DND-41 (cell line): Measurements from ENCODE around the gene TJP3.
A peak's percentile ranks its signal among the peaks of the same experiment; 100 is the strongest.
"Not testable (repeated sequence)": the region's sequence is repeated elsewhere in the genome, so short reads cannot be mapped to it uniquely, and the experiment has no call there.

Experiments
- ATAC-seq: fragments of 200-7000 bp; cut with Tn5 transposase; 3 replicates; pipeline ENCODE4 v1.9.1; 2021; ENCODE audit warnings: low read depth; ENCODE audit not compliant: insufficient read depth
- DNase-seq: peaks from one replicate; pipeline ENCODE4 v3.0.0-alpha.2; 2020
- H2AFZ ChIP-seq: 2 replicates; pipeline ENCODE4 v1.6.0; 2012; ENCODE audit warnings: low read depth, low read length
- H3K27ac ChIP-seq: 2 replicates; pipeline ENCODE4 v1.5.1; 2012; ENCODE audit warnings: low read length, inconsistent platforms
- H3K27me3 ChIP-seq: fragments of 200-600 bp; sonication (generic); 2 replicates; pipeline ENCODE4 v1.6.0; 2012; ENCODE audit warnings: low read length, mild to moderate bottlenecking, inconsistent platforms; ENCODE audit not compliant: insufficient read depth, poor library complexity
- H3K36me3 ChIP-seq: 2 replicates; pipeline ENCODE4 v1.5.1; 2012; ENCODE audit warnings: low read length, inconsistent platforms; ENCODE audit not compliant: insufficient read depth
- H3K4me1 ChIP-seq: 2 replicates; pipeline ENCODE4 v1.5.1; 2012; ENCODE audit warnings: mild to moderate bottlenecking, low read length; ENCODE audit not compliant: insufficient read depth
- H3K4me2 ChIP-seq: 2 replicates; pipeline ENCODE4 v1.6.0; 2012; ENCODE audit warnings: mild to moderate bottlenecking, moderate library complexity, low read length, inconsistent platforms; ENCODE audit not compliant: insufficient read depth
- H3K4me3 ChIP-seq, 2 experiments: fragments of 200-600 bp in 1 of 2; shearing (Covaris generic) in 1 of 2; 2 replicates each; pipeline ENCODE4 v1.5.1; 2012 to 2016; ENCODE audit warnings: inconsistent platforms in 2 of 2, low read length in 2 of 2, mild to moderate bottlenecking in 2 of 2, low read depth in 1 of 2, moderate library complexity in 1 of 2
- H3K79me2 ChIP-seq: 2 replicates; pipeline ENCODE4 v1.6.0; 2012; ENCODE audit warnings: low read length, inconsistent platforms; ENCODE audit not compliant: insufficient read depth
- H3K9ac ChIP-seq: 2 replicates; pipeline ENCODE4 v1.6.0; 2012; ENCODE audit warnings: low read depth, mild to moderate bottlenecking, inconsistent platforms, low read length, moderate library complexity
- H3K9me3 ChIP-seq: 2 replicates; pipeline ENCODE4 v1.5.1; 2012; ENCODE audit warnings: low read length, moderate library complexity, mild to moderate bottlenecking, inconsistent platforms; ENCODE audit not compliant: insufficient read depth, severe bottlenecking
- H4K20me1 ChIP-seq: 2 replicates; pipeline ENCODE4 v1.6.0; 2012; ENCODE audit warnings: low read length; ENCODE audit not compliant: insufficient read depth
- EZH2 ChIP-seq: IDR thresholded peaks from 3 replicates; pipeline ENCODE4 v1.6.1; 2012; ENCODE audit warnings: borderline replicate concordance, low read depth, mild to moderate bottlenecking, moderate library complexity, low read length, inconsistent platforms; ENCODE audit not compliant: severe bottlenecking
- TF ChIP-seq, protein P1 (sequence below): IDR thresholded peaks from 2 replicates; pipeline ENCODE4 v1.5.1; 2012; ENCODE audit warnings: borderline replicate concordance, low read length, moderate library complexity, mild to moderate bottlenecking; ENCODE audit not compliant: poor library complexity, severe bottlenecking; ENCODE audit errors: extremely low read depth

The TJP3 gene

DNA sequence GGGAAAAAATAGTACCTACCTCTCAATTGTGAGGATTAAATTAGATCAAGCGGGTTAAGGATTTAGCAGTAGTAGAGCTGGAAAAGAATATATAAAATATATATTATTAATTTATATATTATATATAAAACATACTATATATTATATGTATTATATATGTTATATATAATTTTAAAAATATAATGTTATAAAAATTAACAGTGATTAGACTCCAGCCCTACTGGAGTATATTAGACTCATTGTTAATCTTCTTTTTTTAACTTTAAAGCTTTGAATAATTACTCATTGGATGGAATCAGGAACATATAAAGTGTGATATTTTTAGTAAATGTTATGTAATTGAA is 53.9 kb downstream of the TJP3 start:
- Histone ChIP-seq H3K4me2 (peak overlapping the region; percentile 85), H4K20me1 (0 out of 2 replicates have a peak, but pooled peaks cover 5% of the 10 kb centered on the region), H3K9me3 (no peaks in the 10 kb centered on the region), H3K36me3 (peaks cover 36% of the 10 kb centered on the region), H3K9ac (peak overlapping the region; percentile 81), H3K27ac (peak overlapping the region; percentile 99), H3K4me3 (peak overlapping the region; percentile 53 to 69; a peak in 3 of 4 replicates), H3K27me3 (no peaks in the 10 kb centered on the region), H3K79me2 (peaks cover 34% of the 10 kb centered on the region), H2AFZ (peak overlapping the region; percentile 87), H3K4me1 (peaks cover 40% of the 10 kb centered on the region)
- TF ChIP-seq, protein P1, sequence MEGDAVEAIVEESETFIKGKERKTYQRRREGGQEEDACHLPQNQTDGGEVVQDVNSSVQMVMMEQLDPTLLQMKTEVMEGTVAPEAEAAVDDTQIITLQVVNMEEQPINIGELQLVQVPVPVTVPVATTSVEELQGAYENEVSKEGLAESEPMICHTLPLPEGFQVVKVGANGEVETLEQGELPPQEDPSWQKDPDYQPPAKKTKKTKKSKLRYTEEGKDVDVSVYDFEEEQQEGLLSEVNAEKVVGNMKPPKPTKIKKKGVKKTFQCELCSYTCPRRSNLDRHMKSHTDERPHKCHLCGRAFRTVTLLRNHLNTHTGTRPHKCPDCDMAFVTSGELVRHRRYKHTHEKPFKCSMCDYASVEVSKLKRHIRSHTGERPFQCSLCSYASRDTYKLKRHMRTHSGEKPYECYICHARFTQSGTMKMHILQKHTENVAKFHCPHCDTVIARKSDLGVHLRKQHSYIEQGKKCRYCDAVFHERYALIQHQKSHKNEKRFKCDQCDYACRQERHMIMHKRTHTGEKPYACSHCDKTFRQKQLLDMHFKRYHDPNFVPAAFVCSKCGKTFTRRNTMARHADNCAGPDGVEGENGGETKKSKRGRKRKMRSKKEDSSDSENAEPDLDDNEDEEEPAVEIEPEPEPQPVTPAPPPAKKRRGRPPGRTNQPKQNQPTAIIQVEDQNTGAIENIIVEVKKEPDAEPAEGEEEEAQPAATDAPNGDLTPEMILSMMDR, result no peak
- no peak for DNase-seq
- ATAC-seq, result no peak

DNA sequence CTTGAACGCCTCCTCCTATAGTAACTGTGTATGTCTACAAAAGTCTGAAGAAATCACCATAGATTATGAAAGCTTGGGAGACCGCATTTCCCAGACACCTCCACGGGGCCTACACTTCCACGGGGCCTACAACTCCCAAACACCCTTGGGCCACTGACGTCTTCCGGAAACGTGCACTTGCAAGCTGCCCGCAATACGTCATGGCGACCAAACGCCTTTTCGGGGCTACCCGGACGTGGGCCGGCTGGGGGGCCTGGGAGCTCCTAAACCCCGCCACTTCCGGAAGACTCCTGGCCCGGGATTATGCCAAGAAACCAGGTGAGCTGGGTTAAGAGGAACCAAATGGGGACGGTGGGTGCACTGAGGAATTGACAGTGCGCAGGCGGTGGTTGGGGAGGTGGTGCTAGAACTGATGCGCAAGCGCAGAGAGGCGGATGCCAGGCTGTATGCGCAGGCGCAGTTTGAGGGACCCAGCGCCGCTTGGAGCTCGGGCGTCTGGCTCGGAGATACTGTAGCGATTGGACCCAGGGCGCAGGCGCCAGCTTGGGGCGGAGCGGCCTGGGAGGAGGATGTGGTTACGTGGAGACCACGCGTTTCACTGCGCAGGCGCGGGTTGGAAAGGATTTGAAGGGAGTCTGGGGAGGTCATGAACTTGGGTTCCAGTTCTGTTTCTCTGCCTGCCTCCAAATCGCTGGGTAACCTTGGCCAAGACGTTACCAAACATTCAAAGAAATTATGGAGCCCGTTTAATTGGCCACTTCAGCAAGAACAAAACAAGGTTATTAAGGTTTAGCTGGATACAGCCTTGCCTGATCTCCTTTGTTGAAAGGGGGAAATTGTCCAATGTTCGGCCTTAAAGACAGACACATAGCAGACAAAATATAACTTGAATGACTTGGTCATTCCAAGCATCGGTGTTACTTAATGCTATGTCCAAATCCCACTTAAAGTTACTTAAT is 54.6 kb downstream of the TJP3 start, which contains the start of gene MRPL54:
Gene MRPL54, plus strand, starts transcription at position 182 of the 959 bp plus-strand sequence. Its CDS starts 19 bp downstream, at position 201.
- DNase-seq (peak; percentile 99), ATAC-seq (peak; percentile 87)
- peaks cover 34% of the 10 kb centered on the region for H3K79me2 ChIP-seq
- peaks cover 40% of the 10 kb centered on the region for H3K4me1 ChIP-seq
- H3K4me3 ChIP-seq, result peak within 1 kb of the TSS; percentile 53 to 69; a peak in 3 of 4 replicates
- peak within 1 kb of the TSS; percentile 99 for H3K27ac ChIP-seq
- H3K4me2 ChIP-seq, result peak within 1 kb of the TSS; percentile 85
- TF ChIP-seq EZH2, result no peak
- TF ChIP-seq, protein P1, result no peak
- H3K9me3 ChIP-seq, result no peaks in the 10 kb centered on the region
- H3K9ac ChIP-seq, result peak within 1 kb of the TSS; percentile 81
- H3K36me3 ChIP-seq, result peaks cover 41% of the 10 kb centered on the region
- H4K20me1 ChIP-seq, result 0 out of 2 replicates have a peak, but pooled peaks cover 5% of the 10 kb centered on the region
- H3K27me3 ChIP-seq, result no peaks in the 10 kb centered on the region
- H2AFZ ChIP-seq, result peak within 1 kb of the TSS; percentile 87

DNA sequence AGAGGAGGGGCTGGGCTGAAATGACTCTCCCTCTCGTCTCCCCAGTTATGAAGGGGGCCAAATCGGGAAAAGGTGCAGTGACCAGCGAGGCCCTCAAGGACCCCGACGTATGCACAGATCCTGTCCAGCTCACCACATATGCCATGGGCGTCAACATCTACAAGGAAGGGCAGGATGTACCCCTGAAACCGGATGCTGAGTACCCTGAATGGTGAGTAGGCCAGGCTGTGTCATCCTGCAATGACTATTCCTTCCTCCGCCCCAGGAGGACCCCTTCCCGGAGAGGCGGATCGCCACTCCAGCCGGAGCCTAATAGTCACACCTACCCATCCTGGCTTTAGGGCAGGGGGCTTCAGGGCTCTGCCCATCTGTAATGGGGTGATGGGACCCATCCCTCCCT is 56.9 kb downstream of the TJP3 start:
- no peak for DNase-seq
- H3K9ac ChIP-seq, result no peak overlapping the region
- ATAC-seq, result no peak
- TF ChIP-seq, protein P1, result no peak
- no peak for TF ChIP-seq EZH2
- no peak overlapping the region for H3K4me2 ChIP-seq
- no peak overlapping the region for H3K4me3 ChIP-seq
- H3K9me3 ChIP-seq, result no peaks in the 10 kb centered on the region
- peaks cover 35% of the 10 kb centered on the region for H3K36me3 ChIP-seq
- H3K4me1 ChIP-seq, result peaks cover 28% of the 10 kb centered on the region
- no peaks in the 10 kb centered on the region for H4K20me1 ChIP-seq
- H3K79me2 ChIP-seq, result peaks cover 19% of the 10 kb centered on the region
- no peaks in the 10 kb centered on the region for H3K27me3 ChIP-seq
- no peak overlapping the region for H3K27ac ChIP-seq
- no peak overlapping the region for H2AFZ ChIP-seq

DNA sequence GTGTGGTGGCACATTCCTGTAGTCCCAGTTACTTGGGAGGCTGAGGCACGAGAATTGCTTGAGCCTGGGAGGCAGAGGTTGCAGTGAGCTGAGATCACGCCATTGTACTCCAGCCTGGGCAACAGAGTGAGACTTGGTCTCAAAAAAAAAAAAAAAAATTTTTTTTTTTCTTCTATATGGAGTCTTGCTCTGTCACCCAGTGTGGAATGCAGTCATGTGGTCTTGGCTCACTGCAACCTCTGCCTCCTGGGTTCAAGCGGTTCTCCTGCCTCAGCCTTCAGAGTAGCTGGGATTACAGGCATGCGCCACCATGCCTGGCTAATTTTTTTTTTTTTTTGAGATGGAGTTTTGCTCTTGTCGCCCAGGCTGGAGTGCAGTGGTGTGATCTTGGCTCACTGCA is 57.6 kb downstream of the TJP3 start:
- not testable (repeated sequence) for H3K9ac ChIP-seq, H3K9me3 ChIP-seq, H3K4me3 ChIP-seq, H4K20me1 ChIP-seq, H3K27me3 ChIP-seq, ATAC-seq, H3K4me2 ChIP-seq, H3K27ac ChIP-seq, H2AFZ ChIP-seq, DNase-seq
- Histone ChIP-seq H3K4me1 (peaks cover 21% of the 10 kb centered on the region), H3K79me2 (peaks cover 13% of the 10 kb centered on the region), H3K36me3 (peaks cover 34% of the 10 kb centered on the region)
